ENCODE results near the gene RAB3C.

DNA sequence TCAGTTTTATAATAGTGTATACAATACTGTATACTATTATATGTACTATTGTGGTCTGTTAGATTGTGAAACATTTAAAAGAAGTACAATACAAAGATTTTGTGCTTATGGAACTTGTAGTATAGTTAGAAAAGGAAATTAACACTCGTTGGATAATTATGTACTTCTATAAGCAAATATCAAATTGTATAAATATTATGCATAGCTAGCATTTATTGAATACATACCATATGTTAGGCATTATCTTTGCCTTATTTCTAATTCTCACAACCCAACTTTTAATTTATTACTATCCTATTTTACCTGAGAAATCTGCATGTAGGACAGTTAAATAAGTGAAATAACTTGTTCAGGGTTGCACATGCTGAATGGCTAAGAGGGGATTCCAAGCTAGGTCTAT is 37.5 kb downstream of the RAB3C start:
- TF ChIP-seq, protein P1, sequence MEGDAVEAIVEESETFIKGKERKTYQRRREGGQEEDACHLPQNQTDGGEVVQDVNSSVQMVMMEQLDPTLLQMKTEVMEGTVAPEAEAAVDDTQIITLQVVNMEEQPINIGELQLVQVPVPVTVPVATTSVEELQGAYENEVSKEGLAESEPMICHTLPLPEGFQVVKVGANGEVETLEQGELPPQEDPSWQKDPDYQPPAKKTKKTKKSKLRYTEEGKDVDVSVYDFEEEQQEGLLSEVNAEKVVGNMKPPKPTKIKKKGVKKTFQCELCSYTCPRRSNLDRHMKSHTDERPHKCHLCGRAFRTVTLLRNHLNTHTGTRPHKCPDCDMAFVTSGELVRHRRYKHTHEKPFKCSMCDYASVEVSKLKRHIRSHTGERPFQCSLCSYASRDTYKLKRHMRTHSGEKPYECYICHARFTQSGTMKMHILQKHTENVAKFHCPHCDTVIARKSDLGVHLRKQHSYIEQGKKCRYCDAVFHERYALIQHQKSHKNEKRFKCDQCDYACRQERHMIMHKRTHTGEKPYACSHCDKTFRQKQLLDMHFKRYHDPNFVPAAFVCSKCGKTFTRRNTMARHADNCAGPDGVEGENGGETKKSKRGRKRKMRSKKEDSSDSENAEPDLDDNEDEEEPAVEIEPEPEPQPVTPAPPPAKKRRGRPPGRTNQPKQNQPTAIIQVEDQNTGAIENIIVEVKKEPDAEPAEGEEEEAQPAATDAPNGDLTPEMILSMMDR (conservative IDR thresholded peaks at IDR 0.05) = no peak
- no peak for TF ChIP-seq ZFX (IDR thresholded peaks at IDR 0.05)
